Measurements from ENCODE around the gene KLK14.

The KLK14 gene

GRCh38 chr19:51044327-51044726, 38.4 kb downstream of the KLK14 start:
- DNase-seq (ENCODE audit: low read depth in 3 of 3), result no peak

- DNase-seq (ENCODE audit: low read depth in 3 of 3), result no peak
Observed at GRCh38 chr19:51043497-51043896, 39.2 kb downstream of the KLK14 start.

GRCh38 chr19:51040151-51040550, 42.5 kb downstream of the KLK14 start:
- DNase-seq (ENCODE audit: low read depth in 3 of 3), result no peak

- DNase-seq (ENCODE audit: low read depth in 3 of 3), result no peak
Observed at GRCh38 chr19:51036519-51036918, 46.2 kb downstream of the KLK14 start.

- no peak for DNase-seq (ENCODE audit: low read depth in 3 of 3)
Observed at GRCh38 chr19:51034704-51035103, 48.0 kb downstream of the KLK14 start, which contains the start of gene KLK12. Gene KLK12, minus strand, starts transcription at chr19:51035002. Its CDS starts 381 bp downstream, at chr19:51034621.

GRCh38 chr19:51031880-51032225, 50.8 kb downstream of the KLK14 start:
- DNase-seq (ENCODE audit: low read depth in 3 of 3), result no peak

GRCh38 chr19:51031220-51031879, 51.3 kb downstream of the KLK14 start:
- no peak for DNase-seq (ENCODE audit: low read depth in 3 of 3)

GRCh38 chr19:51030631-51031030, 52.1 kb downstream of the KLK14 start:
- DNase-seq (ENCODE audit: low read depth in 3 of 3), result no peak

- DNase-seq (ENCODE audit: low read depth in 3 of 3), result no peak
Observed at GRCh38 chr19:51029718-51030117, 53.0 kb downstream of the KLK14 start.
